Measurements from ENCODE around the gene IL1A.
A peak's percentile ranks its signal among the peaks of the same experiment; 100 is the strongest.

The IL1A gene

DNA sequence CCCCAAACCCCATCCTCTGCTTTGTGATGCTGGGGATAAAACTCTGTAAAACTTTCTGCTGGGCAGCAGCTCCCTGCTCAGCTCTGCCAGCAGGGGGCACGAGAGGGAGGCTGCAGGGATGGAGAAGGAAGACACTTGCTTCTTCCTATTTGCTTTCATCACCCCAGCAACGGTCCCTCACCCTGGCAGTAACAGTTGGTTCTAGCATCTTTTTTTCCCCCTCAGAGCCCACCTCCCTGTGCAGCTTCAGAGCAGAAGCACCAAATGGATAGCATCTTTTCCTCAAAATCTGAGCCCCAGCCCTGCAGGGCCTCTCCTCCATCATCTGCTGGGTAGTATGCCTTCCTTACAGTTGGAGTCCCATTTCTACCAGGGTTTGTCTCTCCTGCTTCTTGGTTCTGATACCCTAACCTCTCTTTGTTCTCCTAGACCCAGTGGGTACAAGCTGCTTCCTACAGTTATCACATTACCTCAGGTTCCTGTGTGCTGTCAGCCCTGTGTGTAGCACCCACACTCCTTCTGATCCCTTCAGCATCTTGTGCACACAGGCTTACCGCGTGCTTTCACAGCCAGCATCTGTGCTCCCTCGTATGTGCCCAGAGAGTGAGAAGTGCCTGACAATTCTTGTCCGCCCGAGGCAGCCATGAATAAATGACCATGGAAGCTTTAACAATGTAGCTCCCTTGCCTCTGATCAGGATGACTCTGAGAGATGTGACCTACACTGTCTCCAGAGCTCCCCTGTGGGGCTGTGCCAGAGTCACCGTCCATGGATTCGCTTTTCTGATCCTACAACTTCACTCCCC is 34.3 kb downstream of the IL1A start:
- POLR2A ChIA-PET = interaction anchor here (0.9 to 2.6 kb wide), 3 partner anchors 84 to 192 kb away, joined by 3 to 7 read pairs (median 3); partner anchors contain the start of gene IL1B
- peaks cover 0 to 53% (median 3%) of the 10 kb centered on the region in 4 experiments for H3K36me3 ChIP-seq (ENCODE audit: control insufficient read depth in 4 of 4, insufficient read depth in 4 of 4, low read length in 3 of 4)
- 54% methylated on average over 7 of the region's 9 CpGs for WGBS (ENCODE audit: insufficient coverage)
- peak; percentile 88 to 95 (median 94) for DNase-seq
- CTCF ChIA-PET = interaction anchor here (0.7 to 5.6 kb wide), 37 partner anchors 12 to 212 kb away, joined by 3 to 97 read pairs (median 5); partner anchors contain the start of genes CKAP2L and IL1B
- no peaks in the 10 kb centered on the region for H3K27me3 ChIP-seq (replicated peaks in 2 of 5; ENCODE audit: control insufficient read depth in 4 of 5, insufficient read depth in 5 of 5, low read length in 4 of 5)
- peak overlapping the region in 3 of 7 experiments; percentile 19 to 31 (median 25) for H3K4me3 ChIP-seq (ENCODE audit: control insufficient read depth in 1 of 7, extremely low read depth in 1 of 7, insufficient read depth in 4 of 7, low read depth in 2 of 7, low read length in 6 of 7)
- H3K27ac ChIP-seq (ENCODE audit: insufficient read depth in 1 of 2, low read depth in 1 of 2, low read length in 2 of 2, poor library complexity in 1 of 2, severe bottlenecking in 2 of 2) = peak overlapping the region; percentile 48 to 78
- H3K4me1 ChIP-seq (ENCODE audit: control extremely low read depth in 1 of 4, control insufficient read depth in 4 of 4, insufficient read depth in 4 of 4, low read length in 3 of 4) = peaks cover 5 to 30% (median 13%) of the 10 kb centered on the region in 4 experiments
- no peaks in the 10 kb centered on the region for H3K9me3 ChIP-seq (ENCODE audit: control extremely low read depth in 1 of 5, control insufficient read depth in 4 of 5, insufficient read depth in 2 of 5, low read depth in 1 of 5, low read length in 4 of 5)

DNA sequence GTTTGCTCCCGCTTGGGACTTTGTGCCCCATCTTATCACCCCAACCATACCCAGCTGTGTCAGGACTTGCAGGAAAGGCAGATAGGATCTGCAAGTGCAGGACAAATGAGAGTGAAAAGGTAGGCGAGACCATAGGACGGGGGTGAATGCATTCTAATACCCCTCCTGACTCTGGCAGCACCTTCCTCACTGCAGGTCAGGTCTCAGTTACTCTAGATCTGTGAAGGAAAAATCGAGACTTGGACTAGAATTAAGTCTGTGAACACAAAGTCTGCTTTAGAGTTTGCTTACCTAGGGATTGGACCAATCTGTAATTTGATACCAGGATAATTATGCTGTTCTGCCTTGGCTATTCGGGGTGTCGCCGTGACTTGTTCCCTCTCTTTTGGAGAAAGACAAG is 43.8 kb downstream of the IL1A start:
- no peak overlapping the region for H3K27ac ChIP-seq (ENCODE audit: insufficient read depth in 1 of 2, low read depth in 1 of 2, low read length in 2 of 2, poor library complexity in 1 of 2, severe bottlenecking in 2 of 2)
- H3K4me1 ChIP-seq (ENCODE audit: control extremely low read depth in 1 of 4, control insufficient read depth in 4 of 4, insufficient read depth in 4 of 4, low read length in 3 of 4) = peaks cover 0 to 4% (median 0%) of the 10 kb centered on the region in 4 experiments
- 94% methylated on average over 2 of the region's 7 CpGs for WGBS (ENCODE audit: insufficient coverage)
- H3K9me3 ChIP-seq (ENCODE audit: control extremely low read depth in 1 of 5, control insufficient read depth in 4 of 5, insufficient read depth in 2 of 5, low read depth in 1 of 5, low read length in 4 of 5) = no peaks in the 10 kb centered on the region
- ChIA-PET POLR2A (no interaction called here), CTCF (interaction anchor here (1.4 to 7.2 kb wide), 5 partner anchors 8 to 201 kb away, joined by 4 to 57 read pairs (median 39); no protein-coding TSS in a partner anchor)
- peaks cover 21 to 59% (median 35%) of the 10 kb centered on the region in 4 experiments for H3K36me3 ChIP-seq (ENCODE audit: control insufficient read depth in 4 of 4, insufficient read depth in 4 of 4, low read length in 3 of 4)
- H3K27me3 ChIP-seq (replicated peaks in 2 of 5; ENCODE audit: control insufficient read depth in 4 of 5, insufficient read depth in 5 of 5, low read length in 4 of 5) = no peaks in the 10 kb centered on the region
- no peak overlapping the region for H3K4me3 ChIP-seq (ENCODE audit: control insufficient read depth in 1 of 7, extremely low read depth in 1 of 7, insufficient read depth in 4 of 7, low read depth in 2 of 7, low read length in 6 of 7)
- no peak for DNase-seq

DNA sequence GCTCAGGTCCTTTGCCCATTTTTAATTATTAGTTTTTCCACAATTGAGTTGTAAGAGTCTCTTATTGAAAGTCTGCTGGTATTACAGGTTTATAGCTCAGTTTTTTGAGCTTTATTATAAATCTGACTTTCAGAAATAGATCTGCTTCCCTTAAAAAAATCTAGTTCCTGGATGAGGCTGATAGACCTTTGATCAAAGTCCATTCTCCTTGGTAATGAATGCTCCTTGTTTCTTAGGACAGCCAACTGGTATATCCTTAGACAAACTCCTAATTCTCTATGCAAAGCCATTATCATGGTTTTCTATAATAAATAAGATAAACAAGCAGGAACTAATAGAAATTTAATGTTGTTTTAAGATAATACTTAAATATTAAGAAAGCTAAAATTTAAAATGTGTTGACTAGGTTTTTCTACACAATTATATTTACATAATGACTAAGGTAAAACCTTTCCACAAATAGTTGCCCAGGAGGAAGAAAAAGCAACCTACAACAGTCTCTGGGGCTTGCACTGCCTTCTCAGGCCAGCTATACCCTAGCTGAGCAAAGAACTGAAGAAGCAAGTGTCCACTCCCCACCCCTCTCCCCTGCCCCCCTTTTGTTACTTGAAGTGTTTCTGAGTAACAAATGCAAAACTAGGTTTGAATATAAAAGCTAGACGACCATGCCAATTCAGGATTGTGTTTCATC is 46.6 kb downstream of the IL1A start:
- no peak for DNase-seq
- Histone ChIP-seq H3K27ac (ENCODE audit: insufficient read depth in 1 of 2, low read depth in 1 of 2, low read length in 2 of 2, poor library complexity in 1 of 2, severe bottlenecking in 2 of 2) (no peak overlapping the region), H3K36me3 (ENCODE audit: control insufficient read depth in 4 of 4, insufficient read depth in 4 of 4, low read length in 3 of 4) (peaks cover 17 to 46% (median 29%) of the 10 kb centered on the region in 4 experiments), H3K27me3 (replicated peaks in 2 of 5; ENCODE audit: control insufficient read depth in 4 of 5, insufficient read depth in 5 of 5, low read length in 4 of 5) (no peaks in the 10 kb centered on the region), H3K9me3 (ENCODE audit: control extremely low read depth in 1 of 5, control insufficient read depth in 4 of 5, insufficient read depth in 2 of 5, low read depth in 1 of 5, low read length in 4 of 5) (no peaks in the 10 kb centered on the region), H3K4me1 (ENCODE audit: control extremely low read depth in 1 of 4, control insufficient read depth in 4 of 4, insufficient read depth in 4 of 4, low read length in 3 of 4) (peaks cover 0 to 4% (median 0%) of the 10 kb centered on the region in 4 experiments), H3K4me3 (ENCODE audit: control insufficient read depth in 1 of 7, extremely low read depth in 1 of 7, insufficient read depth in 4 of 7, low read depth in 2 of 7, low read length in 6 of 7) (no peak overlapping the region)
- WGBS (ENCODE audit: insufficient coverage) = 100% methylated on average over 1 of the region's 1 CpG
- ChIA-PET CTCF (interaction anchor here (1.0 to 5.2 kb wide), 6 partner anchors 11 to 205 kb away, joined by 3 to 39 read pairs (median 6); no protein-coding TSS in a partner anchor), POLR2A (no interaction called here)

DNA sequence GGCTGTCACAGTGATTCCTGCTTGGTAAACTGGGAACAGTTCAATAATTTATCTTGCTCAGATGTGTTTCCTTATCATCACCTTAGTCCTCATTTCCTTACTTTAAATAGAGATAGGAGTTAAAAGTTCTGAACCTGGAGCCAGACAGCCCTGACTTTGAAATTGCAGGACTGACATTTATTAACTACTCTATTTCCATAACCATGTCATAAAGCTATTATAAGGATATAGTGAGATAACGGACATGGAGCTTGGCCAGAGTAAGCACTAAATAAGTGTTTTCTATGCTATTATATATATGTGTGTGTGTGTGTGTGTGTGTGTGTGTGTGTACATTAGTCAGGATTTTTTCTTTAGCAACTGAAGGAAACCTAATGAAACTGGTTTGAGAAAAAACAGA is 50.4 kb downstream of the IL1A start:
- WGBS (ENCODE audit: insufficient coverage) = no CpG with 5 or more reads among the region's 1 CpG
- Histone ChIP-seq H3K9me3 (ENCODE audit: control extremely low read depth in 1 of 5, control insufficient read depth in 4 of 5, insufficient read depth in 2 of 5, low read depth in 1 of 5, low read length in 4 of 5) (no peaks in the 10 kb centered on the region), H3K27ac (ENCODE audit: insufficient read depth in 1 of 2, low read depth in 1 of 2, low read length in 2 of 2, poor library complexity in 1 of 2, severe bottlenecking in 2 of 2) (no peak overlapping the region), H3K4me1 (ENCODE audit: control extremely low read depth in 1 of 4, control insufficient read depth in 4 of 4, insufficient read depth in 4 of 4, low read length in 3 of 4) (peaks cover 0 to 11% (median 5%) of the 10 kb centered on the region in 4 experiments), H3K4me3 (ENCODE audit: control insufficient read depth in 1 of 7, extremely low read depth in 1 of 7, insufficient read depth in 4 of 7, low read depth in 2 of 7, low read length in 6 of 7) (no peak overlapping the region), H3K27me3 (replicated peaks in 2 of 5; ENCODE audit: control insufficient read depth in 4 of 5, insufficient read depth in 5 of 5, low read length in 4 of 5) (no peaks in the 10 kb centered on the region), H3K36me3 (ENCODE audit: control insufficient read depth in 4 of 4, insufficient read depth in 4 of 4, low read length in 3 of 4) (peaks cover 0 to 12% (median 5%) of the 10 kb centered on the region in 4 experiments)
- CTCF ChIA-PET = interaction anchor here (0.9 to 2.0 kb wide), 5 partner anchors 8 to 208 kb away, joined by 3 to 5 read pairs (median 3); no protein-coding TSS in a partner anchor
- DNase-seq = no peak
- POLR2A ChIA-PET = interaction anchor here (0.5 kb wide), 1 partner anchor 105 kb away, joined by 3 read pairs; no protein-coding TSS in a partner anchor

DNA sequence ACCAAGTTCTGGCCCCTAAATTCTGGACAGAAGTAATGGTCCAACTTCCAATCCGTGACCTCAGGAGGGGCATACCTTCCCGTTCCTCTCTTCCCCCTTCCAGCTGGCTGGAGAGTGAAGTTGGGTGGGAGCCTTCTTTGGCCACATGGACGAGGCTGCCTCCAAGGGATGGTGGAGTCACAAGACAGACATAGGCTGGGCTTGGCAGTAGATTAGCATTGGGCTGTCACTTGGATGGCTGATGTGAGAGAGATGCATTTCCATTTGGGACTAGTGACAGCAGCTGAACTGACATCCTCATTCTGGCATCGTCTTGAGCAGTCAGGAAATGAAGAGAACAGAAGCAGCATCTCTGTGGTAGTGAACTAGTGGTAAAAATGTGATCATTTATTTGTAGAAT is 50.8 kb downstream of the IL1A start:
- Histone ChIP-seq H3K9me3 (ENCODE audit: control extremely low read depth in 1 of 5, control insufficient read depth in 4 of 5, insufficient read depth in 2 of 5, low read depth in 1 of 5, low read length in 4 of 5) (no peaks in the 10 kb centered on the region), H3K36me3 (ENCODE audit: control insufficient read depth in 4 of 4, insufficient read depth in 4 of 4, low read length in 3 of 4) (peaks cover 0 to 8% (median 3%) of the 10 kb centered on the region in 4 experiments), H3K27me3 (replicated peaks in 2 of 5; ENCODE audit: control insufficient read depth in 4 of 5, insufficient read depth in 5 of 5, low read length in 4 of 5) (no peaks in the 10 kb centered on the region), H3K27ac (ENCODE audit: insufficient read depth in 1 of 2, low read depth in 1 of 2, low read length in 2 of 2, poor library complexity in 1 of 2, severe bottlenecking in 2 of 2) (no peak overlapping the region), H3K4me3 (ENCODE audit: control insufficient read depth in 1 of 7, extremely low read depth in 1 of 7, insufficient read depth in 4 of 7, low read depth in 2 of 7, low read length in 6 of 7) (no peak overlapping the region), H3K4me1 (ENCODE audit: control extremely low read depth in 1 of 4, control insufficient read depth in 4 of 4, insufficient read depth in 4 of 4, low read length in 3 of 4) (peaks cover 0 to 15% (median 9%) of the 10 kb centered on the region in 4 experiments)
- CTCF ChIA-PET = interaction anchor here (0.7 to 1.4 kb wide), 4 partner anchors 15 to 108 kb away, joined by 3 read pairs; no protein-coding TSS in a partner anchor
- no peak for DNase-seq
- POLR2A ChIA-PET = interaction anchor here (0.5 kb wide), 1 partner anchor 106 kb away, joined by 3 read pairs; no protein-coding TSS in a partner anchor
- WGBS (ENCODE audit: insufficient coverage) = 50% methylated on average over 2 of the region's 4 CpGs

DNA sequence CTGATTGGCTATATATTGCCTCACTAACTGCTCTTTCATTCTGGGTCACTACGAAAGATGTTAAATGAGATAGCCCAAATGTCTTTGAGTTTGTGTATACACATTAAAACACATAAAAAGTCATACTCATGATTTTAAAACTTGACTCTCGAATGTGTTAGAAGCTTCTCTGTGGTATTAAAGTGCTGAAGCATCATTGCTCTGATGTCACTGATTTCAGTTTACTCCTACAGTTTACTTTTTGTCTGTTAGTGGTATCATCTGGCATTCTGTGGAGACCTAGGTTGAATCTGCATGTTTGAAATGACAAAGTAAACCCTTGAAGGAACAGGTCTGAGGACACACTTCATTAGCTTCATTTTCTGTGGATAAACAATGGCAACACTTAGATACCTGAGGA is 52.8 kb downstream of the IL1A start:
- WGBS (ENCODE audit: insufficient coverage) = no CpG with 5 or more reads among the region's 2 CpGs

More for the DNA sequence above, 52.8 kb downstream of the IL1A start:
- Histone ChIP-seq H3K9me3 (ENCODE audit: control extremely low read depth in 1 of 5, control insufficient read depth in 4 of 5, insufficient read depth in 2 of 5, low read depth in 1 of 5, low read length in 4 of 5) (no peaks in the 10 kb centered on the region), H3K36me3 (ENCODE audit: control insufficient read depth in 4 of 4, insufficient read depth in 4 of 4, low read length in 3 of 4) (no peaks in the 10 kb centered on the region), H3K4me1 (ENCODE audit: control extremely low read depth in 1 of 4, control insufficient read depth in 4 of 4, insufficient read depth in 4 of 4, low read length in 3 of 4) (peaks cover 0 to 27% (median 16%) of the 10 kb centered on the region in 4 experiments), H3K27ac (ENCODE audit: insufficient read depth in 1 of 2, low read depth in 1 of 2, low read length in 2 of 2, poor library complexity in 1 of 2, severe bottlenecking in 2 of 2) (no peak overlapping the region), H3K27me3 (replicated peaks in 2 of 5; ENCODE audit: control insufficient read depth in 4 of 5, insufficient read depth in 5 of 5, low read length in 4 of 5) (no peaks in the 10 kb centered on the region), H3K4me3 (ENCODE audit: control insufficient read depth in 1 of 7, extremely low read depth in 1 of 7, insufficient read depth in 4 of 7, low read depth in 2 of 7, low read length in 6 of 7) (no peak overlapping the region)
- ChIA-PET POLR2A (interaction anchor here (0.8 kb wide), 1 partner anchor 105 kb away, joined by 3 read pairs; no protein-coding TSS in a partner anchor), CTCF (interaction anchor here (0.9 to 11.5 kb wide), 5 partner anchors 11 to 210 kb away, joined by 3 to 275 read pairs (median 38); no protein-coding TSS in a partner anchor)
- DNase-seq = no peak
